Kidney (tissue), 14 donors: Measurements from ENCODE around the gene AP3S1. TPM values are rescaled to one million over a fixed set of nuclear protein-coding genes. Genes with fewer than 3 reads are reported as not detected.

Source experiments
- DNase-seq, 5 donors: peaks; one replicate each; pipeline ENCODE4 v3.0.0-alpha.2; 2013 to 2020
- FAIRE-seq: peaks from 2 replicates; lab custom pipeline; 2012; peaks lifted over from hg19 to GRCh38; lab: Jason Lieb, UNC
- H3K27ac ChIP-seq, 2 donors: one replicate each; pipeline ENCODE4 v1.7.0; 2013; ENCODE audit warnings: low read depth in 2 of 2, low read length in 2 of 2, inconsistent platforms in 1 of 2
- H3K27me3 ChIP-seq: one replicate; pipeline ENCODE4 v1.7.1; 2013; ENCODE audit warnings: low read length, inconsistent platforms; ENCODE audit not compliant: control insufficient read depth, insufficient read depth
- H3K36me3 ChIP-seq, 3 donors: one replicate each; pipeline versions ENCODE4 v1.7.0 to v1.7.1; 2013; ENCODE audit warnings: low read length in 3 of 3, control low read depth in 1 of 3, inconsistent platforms in 1 of 3; ENCODE audit not compliant: insufficient read depth in 3 of 3, control insufficient read depth in 2 of 3
- H3K4me1 ChIP-seq, 3 donors: one replicate each; pipeline versions ENCODE4 v1.7.0 to v1.7.1; 2013; ENCODE audit warnings: low read length in 3 of 3, inconsistent platforms in 1 of 3, low read depth in 1 of 3; ENCODE audit not compliant: control insufficient read depth in 2 of 3, insufficient read depth in 2 of 3
- H3K4me3 ChIP-seq, 3 donors: one replicate each; pipeline versions ENCODE4 v1.7.0 to v1.8.1; 2013; ENCODE audit warnings: low read length in 3 of 3, control low read depth in 1 of 3, inconsistent platforms in 1 of 3
- H3K9ac ChIP-seq, 3 donors: one replicate each; pipeline versions ENCODE4 v1.7.0 to v1.7.1; 2013; ENCODE audit warnings: low read length in 3 of 3, control low read depth in 1 of 3, inconsistent platforms in 1 of 3
- H3K9me3 ChIP-seq, 3 donors: one replicate each; pipeline versions ENCODE4 v1.7.0 to v1.7.1; 2013; ENCODE audit warnings: low read length in 3 of 3, control low read depth in 1 of 3, inconsistent platforms in 1 of 3; ENCODE audit not compliant: control insufficient read depth in 2 of 3, insufficient read depth in 1 of 3
- intact Hi-C: fragments of 100-400 bp; cut with DNase I; formaldehyde crosslinking; loops from one replicate; pipeline ENCODE4 v1.11.1; 2022
- polyA plus RNA-seq: library from polyadenylated mRNA; stranded (reverse); fragments of 350-450 nt; fragmentation: Illumina TruSeq; extraction: RNeasy Lipid Tissue Mini Kit (QIAGEN cat#74804); gene quantifications from one replicate; pipeline ENCODE4 v1.2.3, GENCODE V29; 2014; ENCODE audit warnings: low read depth, low replicate concordance; ENCODE audit not compliant: insufficient read depth
- total RNA-seq: library from RNA; stranded (reverse); fragmentation: NEBNext Ultra II Directional; extraction: Animal tissue kit (Norgen Biotek cat#: 25700); gene quantifications from one replicate; pipeline ENCODE4 v1.2.1, GENCODE V29; 2021
- TF ChIP-seq, protein P1 (sequence below): IDR thresholded peaks from 3 replicates; pipeline ENCODE4 v1.5.1; 2012; ENCODE audit warnings: mild to moderate bottlenecking, moderate library complexity, borderline replicate concordance; ENCODE audit not compliant: insufficient read depth; ENCODE audit errors: extremely low read depth
- donor health status: control.
- donor health status: control.
- donor health status: control.
- donor health status: control.
- donor health status: control.
- donor health status: DM: yes; HTN: yes; CAD: no.
- donor health status: Normal renal cell carcinoma (clear cell type).

The AP3S1 gene
- total and polyA plus RNA-seq, 2 donors from 2014 or later = 50.2 to 54.1 TPM

DNA sequence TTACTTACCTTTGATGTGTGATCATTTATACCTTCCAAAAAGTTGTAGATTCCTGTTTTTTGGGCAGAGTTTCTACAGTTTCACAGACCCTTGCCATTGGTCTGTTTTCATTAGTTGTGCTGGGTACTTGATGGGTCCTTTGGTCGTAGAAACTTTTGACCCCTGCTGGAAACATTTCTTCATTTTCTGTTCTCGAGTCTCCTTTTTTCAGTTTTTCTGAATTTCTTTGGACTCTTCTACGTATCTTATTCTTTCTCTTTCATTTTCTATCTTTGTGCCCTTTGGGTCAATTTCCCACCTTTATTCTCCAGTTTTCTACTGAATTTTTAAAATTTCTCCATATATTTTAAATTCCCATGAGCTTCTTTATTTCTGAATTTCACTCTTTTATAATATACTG, 16.7 kb downstream of the AP3S1 start:
- Histone ChIP-seq H3K4me3 (no peak overlapping the region), H3K9me3 (no peaks in the 10 kb centered on the region), H3K27ac (no peak overlapping the region), H3K36me3 (no peaks in the 10 kb centered on the region), H3K4me1 (peaks cover 0 to 8% (median 0%) of the 10 kb centered on the region in 3 donors), H3K9ac (no peak overlapping the region), H3K27me3 (no peaks in the 10 kb centered on the region)
- FAIRE-seq (no peak), DNase-seq (no peak)
- intact Hi-C loops = no loop called here
- TF ChIP-seq, protein P1, sequence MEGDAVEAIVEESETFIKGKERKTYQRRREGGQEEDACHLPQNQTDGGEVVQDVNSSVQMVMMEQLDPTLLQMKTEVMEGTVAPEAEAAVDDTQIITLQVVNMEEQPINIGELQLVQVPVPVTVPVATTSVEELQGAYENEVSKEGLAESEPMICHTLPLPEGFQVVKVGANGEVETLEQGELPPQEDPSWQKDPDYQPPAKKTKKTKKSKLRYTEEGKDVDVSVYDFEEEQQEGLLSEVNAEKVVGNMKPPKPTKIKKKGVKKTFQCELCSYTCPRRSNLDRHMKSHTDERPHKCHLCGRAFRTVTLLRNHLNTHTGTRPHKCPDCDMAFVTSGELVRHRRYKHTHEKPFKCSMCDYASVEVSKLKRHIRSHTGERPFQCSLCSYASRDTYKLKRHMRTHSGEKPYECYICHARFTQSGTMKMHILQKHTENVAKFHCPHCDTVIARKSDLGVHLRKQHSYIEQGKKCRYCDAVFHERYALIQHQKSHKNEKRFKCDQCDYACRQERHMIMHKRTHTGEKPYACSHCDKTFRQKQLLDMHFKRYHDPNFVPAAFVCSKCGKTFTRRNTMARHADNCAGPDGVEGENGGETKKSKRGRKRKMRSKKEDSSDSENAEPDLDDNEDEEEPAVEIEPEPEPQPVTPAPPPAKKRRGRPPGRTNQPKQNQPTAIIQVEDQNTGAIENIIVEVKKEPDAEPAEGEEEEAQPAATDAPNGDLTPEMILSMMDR = no peak

DNA sequence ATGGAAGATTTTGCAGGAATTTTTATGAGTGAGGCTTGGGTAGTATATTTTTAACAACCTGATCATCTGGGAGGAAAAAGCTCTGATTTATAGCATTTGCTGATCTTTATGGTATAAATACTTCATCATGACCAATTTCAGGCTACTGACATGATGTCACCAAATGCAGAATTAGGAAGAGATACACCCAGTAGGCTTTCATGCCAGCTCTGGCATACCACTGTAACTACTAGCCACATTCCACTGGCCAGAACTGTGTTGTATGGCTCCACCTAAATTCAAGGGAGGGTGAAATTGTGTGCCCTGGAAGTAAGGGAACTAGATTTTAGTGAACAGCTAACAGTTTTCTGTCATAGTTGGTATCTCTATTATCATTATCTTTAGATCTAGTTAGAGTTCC, 17.6 kb downstream of the AP3S1 start:
- no peaks in the 10 kb centered on the region for H3K36me3 ChIP-seq
- peaks cover 0 to 8% (median 0%) of the 10 kb centered on the region in 3 donors for H3K4me1 ChIP-seq
- H3K4me3 ChIP-seq = no peak overlapping the region
- FAIRE-seq (no peak), DNase-seq (no peak)
- intact Hi-C loops = no loop called here
- H3K27me3 ChIP-seq = no peaks in the 10 kb centered on the region
- H3K27ac ChIP-seq = no peak overlapping the region
- no peak overlapping the region for H3K9ac ChIP-seq
- TF ChIP-seq, protein P1 = no peak
- no peaks in the 10 kb centered on the region for H3K9me3 ChIP-seq

DNA sequence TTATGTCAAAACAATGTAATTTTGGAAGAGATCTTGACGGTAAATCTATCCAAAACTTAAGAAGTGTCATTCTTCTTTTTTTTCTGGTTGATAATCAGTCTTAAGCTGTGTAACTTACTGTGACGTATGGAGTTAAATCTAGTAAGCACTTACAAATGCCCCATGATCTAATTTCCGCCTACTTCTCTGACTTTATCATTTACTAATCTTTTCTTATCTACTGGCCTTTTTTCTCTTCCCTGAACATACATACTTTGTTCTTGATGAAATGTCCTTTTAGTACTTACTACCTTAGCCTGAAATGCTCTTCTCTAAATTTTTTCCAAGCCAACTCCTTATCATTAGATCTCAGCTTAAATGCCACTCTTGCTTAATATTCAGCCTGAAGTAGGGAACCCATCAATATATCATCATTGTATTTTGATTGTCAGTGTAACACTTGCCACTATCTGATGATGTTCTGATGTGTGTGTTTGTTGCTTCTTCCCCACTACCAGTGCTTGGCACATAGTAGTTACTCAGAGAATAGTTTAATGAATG, 27.6 kb downstream of the AP3S1 start:
- Histone ChIP-seq H3K4me3 (no peak overlapping the region), H3K27ac (no peak overlapping the region), H3K4me1 (peaks cover 0 to 3% (median 0%) of the 10 kb centered on the region in 3 donors), H3K36me3 (peaks cover 0 to 10% (median 0%) of the 10 kb centered on the region in 3 donors), H3K27me3 (no peaks in the 10 kb centered on the region), H3K9me3 (no peaks in the 10 kb centered on the region), H3K9ac (no peak overlapping the region)
- DNase-seq (no peak), FAIRE-seq (no peak)
- intact Hi-C loops = no loop called here
- TF ChIP-seq, protein P1 = no peak

DNA sequence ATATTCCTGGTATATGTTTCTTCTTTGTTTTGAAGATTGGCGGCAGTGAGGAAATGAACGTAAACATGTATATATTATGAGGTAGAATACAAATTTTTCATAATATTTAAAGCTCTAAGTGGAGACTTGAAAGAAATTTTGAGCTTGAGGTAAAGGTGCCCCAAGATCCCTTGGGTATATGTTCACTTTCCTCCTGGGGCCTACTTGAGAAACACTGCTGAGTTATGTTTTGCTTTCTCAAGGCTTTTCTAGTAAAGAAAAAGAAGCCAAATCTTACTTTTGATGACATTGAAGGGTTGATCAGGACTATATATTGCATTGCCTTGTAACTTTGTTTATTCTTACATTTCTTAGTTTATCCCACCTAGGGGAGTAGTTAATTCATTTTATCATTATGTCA, 30.7 kb downstream of the AP3S1 start:
- intact Hi-C loops = no loop called here
- TF ChIP-seq, protein P1 = no peak
- Histone ChIP-seq H3K9ac (no peak overlapping the region), H3K27ac (no peak overlapping the region), H3K36me3 (peaks cover 0 to 14% (median 0%) of the 10 kb centered on the region in 3 donors), H3K9me3 (no peaks in the 10 kb centered on the region), H3K4me1 (no peaks in the 10 kb centered on the region), H3K4me3 (no peak overlapping the region), H3K27me3 (no peaks in the 10 kb centered on the region)
- FAIRE-seq (no peak), DNase-seq (no peak)
